ENCODE results near the gene SHC2.

The SHC2 gene

GRCh38 chr19:374183-374885 is 86.5 kb downstream of the SHC2 start:
- DNase-seq (ENCODE audit: low read depth in 2 of 2), result no peak

- DNase-seq (ENCODE audit: low read depth in 2 of 2), result no peak
Measured at GRCh38 chr19:373391-374182, 87.2 kb downstream of the SHC2 start.

- no peak for DNase-seq (ENCODE audit: low read depth in 2 of 2)
Measured at GRCh38 chr19:372306-372890, 88.4 kb downstream of the SHC2 start.

- DNase-seq (ENCODE audit: low read depth in 2 of 2), result no peak
Measured at GRCh38 chr19:371501-372168, 89.2 kb downstream of the SHC2 start.

- DNase-seq (ENCODE audit: low read depth in 2 of 2), result no peak
Measured at GRCh38 chr19:370641-371330, 90.0 kb downstream of the SHC2 start.

GRCh38 chr19:369876-370275 is 91.0 kb downstream of the SHC2 start:
- DNase-seq (ENCODE audit: low read depth in 2 of 2), result no peak

GRCh38 chr19:369256-369655 is 91.6 kb downstream of the SHC2 start:
- no peak for DNase-seq (ENCODE audit: low read depth in 2 of 2)

- DNase-seq (ENCODE audit: low read depth in 2 of 2), result no peak
Measured at GRCh38 chr19:368630-369024, 92.2 kb downstream of the SHC2 start.

- no peak for DNase-seq (ENCODE audit: low read depth in 2 of 2)
Measured at GRCh38 chr19:367963-368629, 92.7 kb downstream of the SHC2 start.

- DNase-seq (ENCODE audit: low read depth in 2 of 2), result no peak
Measured at GRCh38 chr19:367561-367960, 93.3 kb downstream of the SHC2 start.

GRCh38 chr19:366951-367350 is 93.9 kb downstream of the SHC2 start:
- no peak for DNase-seq (ENCODE audit: low read depth in 2 of 2)

All from stimulated activated CD8-positive, alpha-beta memory T cell treated with anti-CD3 and anti-CD28 coated beads, Interleukin-7, amount 100 ng/mL, for 4 hours (primary cell).